GM12878 (cell line): ENCODE measurements around the gene ZNF276. TPM values are rescaled to one million over a fixed set of nuclear protein-coding genes. Genes with fewer than 3 reads are reported as not detected.
"Not testable (repeated sequence)": the region's sequence is repeated elsewhere in the genome, so short reads cannot be mapped to it uniquely, and the experiment has no call there.

Experiments
- ATAC-seq: fragments of 200-7000 bp; cut with Tn5 transposase; 3 replicates; pipeline ENCODE4 v1.9.1; 2020; ENCODE audit warnings: mild to moderate bottlenecking, moderate library complexity
- BruUV-seq: library from RNA; stranded (reverse); fragments of 400-500 nt; replicated peaks from 2 replicates; lab custom pipeline; 2021; lab: Mats Ljungman, UMichigan
- CTCF ChIA-PET: fragments of 300-600 bp; sonication (Branson Sonifier 250); formaldehyde crosslinking; extraction: SDS; loops from one replicate; lab custom pipeline; 2021; ENCODE audit warnings: inconsistent platforms; lab: Yijun Ruan, JAX
- POLR2A ChIA-PET: fragments of 350-600 bp; formaldehyde crosslinking; extraction: SDS; loops from one replicate; lab custom pipeline; 2021; ENCODE audit warnings: inconsistent platforms; lab: Charles Lee
- RAD21 ChIA-PET: fragments of 300-600 bp; sonication (Branson Sonifier 250); formaldehyde crosslinking; loops from one replicate; lab custom pipeline; 2023; ENCODE audit warnings: antibody characterized with exemption; ENCODE audit not compliant: unreplicated experiment; lab: Charles Lee
- SMC1A ChIA-PET: fragments of 300-600 bp; sonication (Branson Sonifier 250); formaldehyde crosslinking; loops from one replicate; lab custom pipeline; 2023; ENCODE audit not compliant: unreplicated experiment, uncharacterized antibody; lab: Charles Lee
- DNase-seq: peaks from one replicate; pipeline ENCODE4 v3.0.0-alpha.2; 2011; ENCODE audit warnings: low read depth, low spot score
- FAIRE-seq: peaks from 3 replicates; lab custom pipeline; 2011; peaks lifted over from hg19 to GRCh38; lab: Jason Lieb, UNC
- H2AFZ ChIP-seq: 2 replicates; pipeline ENCODE4 v1.6.0; 2011; ENCODE audit warnings: low read depth, low read length, control low read depth; ENCODE audit not compliant: control insufficient read depth
- H3K27ac ChIP-seq: 2 replicates; pipeline ENCODE4 v1.5.1; 2011; ENCODE audit warnings: control low read depth; ENCODE audit not compliant: control insufficient read depth, insufficient read depth
- H3K27me3 ChIP-seq, 2 experiments: replicated peaks in 1 of 2; 2 replicates each; pipeline versions ENCODE4 v1.6.0 to v1.6.1; 2011; ENCODE audit warnings: low read length in 1 of 2; ENCODE audit not compliant: control insufficient read depth in 2 of 2, insufficient read depth in 2 of 2
- H3K36me3 ChIP-seq, 2 experiments: 2 replicates each; pipeline ENCODE4 v1.5.1; 2011; ENCODE audit warnings: low read length in 1 of 2; ENCODE audit not compliant: control insufficient read depth in 2 of 2, insufficient read depth in 2 of 2
- H3K4me1 ChIP-seq: 2 replicates; pipeline ENCODE4 v1.6.1; 2011; ENCODE audit warnings: mild to moderate bottlenecking, low read length, moderate library complexity, mixed read lengths; ENCODE audit not compliant: control insufficient read depth, insufficient read depth
- H3K4me2 ChIP-seq: 2 replicates; pipeline ENCODE4 v1.6.0; 2011; ENCODE audit warnings: control low read depth; ENCODE audit not compliant: control insufficient read depth, insufficient read depth
- H3K4me3 ChIP-seq: fragments of 200-600 bp; sonication (generic); 2 replicates; pipeline ENCODE4 v1.5.1; 2016
- H3K79me2 ChIP-seq: 2 replicates; pipeline ENCODE4 v1.6.0; 2011; ENCODE audit warnings: low read length; ENCODE audit not compliant: control insufficient read depth, insufficient read depth
- H3K9ac ChIP-seq: 2 replicates; pipeline ENCODE4 v1.8.0; 2011; ENCODE audit warnings: low read length, control low read depth, mixed read lengths; ENCODE audit not compliant: control insufficient read depth, insufficient read depth
- H3K9me3 ChIP-seq: replicated peaks from 3 replicates; pipeline ENCODE4 v1.5.1; 2011; ENCODE audit warnings: mild to moderate bottlenecking, low read length; ENCODE audit not compliant: control insufficient read depth, insufficient read depth
- H4K20me1 ChIP-seq: 2 replicates; pipeline ENCODE4 v1.6.0; 2011; ENCODE audit not compliant: control insufficient read depth, insufficient read depth
- POLR2AphosphoS2 ChIP-seq: IDR thresholded peaks from 2 replicates; pipeline ENCODE4 v1.6.1; 2011; ENCODE audit warnings: low read depth, mild to moderate bottlenecking, low read length, improper control_type of control experiment, moderate library complexity
- whole genome bisulfite sequencing: methylation state at CpG from one replicate; pipeline ENCODE4 v1.1.6; 2016; ENCODE audit warnings: low lambda C conversion rate; ENCODE audit not compliant: insufficient replicate concordance, insufficient coverage; ENCODE audit errors: missing lambda C conversion rate; 5-methylcytosine and 5-hydroxymethylcytosine counted together
- in situ Hi-C: fragments of 300-500 bp; cut with MboI; formaldehyde crosslinking; loops from 9 replicates; pipeline ENCODE4 v1.14.3; 2018; ENCODE audit warnings: mixed read lengths
- intact Hi-C: fragments of 100-400 bp; cut with micrococcal nuclease; formaldehyde crosslinking; loops from one replicate; pipeline ENCODE4 v1.14.2; 2022; ENCODE audit not compliant: unreplicated experiment
- polyA plus RNA-seq, 11 experiments: library from polyadenylated mRNA; depleted of rRNA in 4 of 11; unstranded in 6 of 11; stranded (reverse) in 5 of 11; fragments of >200 nt; fragmentation: Nextera tagmentation in 4 of 11; fragmentation: Illumina TruSeq in 1 of 11; extraction: Ambion mirVana in 4 of 11; extraction: Trizol in 1 of 11; gene quantifications; 1 replicate in 1 of 11; 2 replicates in 10 of 11; pipeline versions ENCODE4 v1.2.1 to v1.2.3, GENCODE V29; 2011 to 2016; ENCODE audit warnings: inconsistent platforms in 2 of 11, missing spikeins in 2 of 11, low read depth in 1 of 11
- total RNA-seq, 4 experiments: library from RNA; depleted of rRNA in 3 of 4; stranded (reverse); fragments of >200 nt in 3 of 4; fragmentation: Illumina TruSeq in 1 of 4; extraction: Trizol in 1 of 4; gene quantifications; 2 replicates each; pipeline versions ENCODE4 v1.2.1 to v1.2.3, GENCODE V29; 2013 to 2021

The ZNF276 gene
- total and polyA plus RNA-seq, 10 of the 15 experiments (the other 5 are each of a cell fraction or from before 2014, with no cell fraction given): 0.27 to 22.7 (median 8.7) TPM

GRCh38 chr16:89783952-89784351 is 62.6 kb downstream of the ZNF276 start:
- POLR2A ChIA-PET, FAIRE-seq, H3K4me2 ChIP-seq, RAD21 ChIA-PET, H4K20me1 ChIP-seq, in situ Hi-C loops, H3K9me3 ChIP-seq, ATAC-seq, H2AFZ ChIP-seq, H3K9ac ChIP-seq, H3K4me3 ChIP-seq, H3K27me3 ChIP-seq, H3K4me1 ChIP-seq, BruUV-seq, SMC1A ChIA-PET, H3K79me2 ChIP-seq, intact Hi-C loops, DNase-seq, H3K27ac ChIP-seq: not testable (repeated sequence)
- WGBS: 90% methylated on average over 6 of the region's 6 CpGs
- CTCF ChIA-PET: interaction anchor here (0.6 kb wide), 1 partner anchor 11 kb away, joined by 3 read pairs; no protein-coding TSS in a partner anchor
- H3K36me3 ChIP-seq: peaks cover 15 to 24% of the 10 kb centered on the region in 2 experiments; a peak in 3 of 4 replicates

- H2AFZ ChIP-seq: no peak overlapping the region
- SMC1A ChIA-PET: no interaction called here
- H3K4me3 ChIP-seq: no peak overlapping the region
- H3K27me3 ChIP-seq: no peaks in the 10 kb centered on the region
- H3K4me1 ChIP-seq: no peaks in the 10 kb centered on the region
- in situ Hi-C loops (no loop called here), intact Hi-C loops (no loop called here)
- POLR2A ChIA-PET: no interaction called here
- TF ChIP-seq POLR2AphosphoS2: no peak
- H3K9me3 ChIP-seq: no peaks in the 10 kb centered on the region
- CTCF ChIA-PET: no interaction called here
- H3K9ac ChIP-seq: no peak overlapping the region
- 96% methylated on average over 6 of the region's 7 CpGs for WGBS
- ATAC-seq: no peak
- no peaks in the 10 kb centered on the region for H4K20me1 ChIP-seq
- H3K36me3 ChIP-seq: peaks cover 10 to 24% of the 10 kb centered on the region in 2 experiments; a peak in 3 of 4 replicates
- H3K4me2 ChIP-seq: no peak overlapping the region
- no peak overlapping the region for H3K27ac ChIP-seq
- no peak for DNase-seq
- no TSS peak for BruUV-seq
- FAIRE-seq: no peak
- H3K79me2 ChIP-seq: no peaks in the 10 kb centered on the region
- RAD21 ChIA-PET: no interaction called here
These were observed 63.1 kb downstream of the ZNF276 start for GRCh38 chr16:89784406-89784805.
